Measurements from ENCODE around the gene UFM1. TPM values are rescaled to one million over a fixed set of nuclear protein-coding genes. Genes with fewer than 3 reads are reported as not detected.
"Not testable (repeated sequence)": the region's sequence is repeated elsewhere in the genome, so short reads cannot be mapped to it uniquely, and the experiment has no call there.

Gene UFM1
- total RNA-seq (2014; rRNA removed; shearing (Covaris generic)), result 106 and 110 TPM in 2 replicates
- polyA plus RNA-seq (2015; cell fraction: cytosol; rRNA removed), result 57.1 and 70.0 TPM in 2 replicates
- polyA plus RNA-seq (2015; cell fraction: nucleus; rRNA removed), result 162 and 187 TPM in 2 replicates

GRCh38 chr13:38349390-38350113 is at the start of gene UFM1:
Gene UFM1 (plus strand): TSS chr13:38349851. CDS start chr13:38349920, 69 bp downstream.
- in situ Hi-C loops (cut with HindIII; ENCODE audit: low pct_unique_long_range_greater_than_20kb, low sequenced_read_pairs), result no loop called here
- peak; percentile 92 for DNase-seq (ENCODE audit: low read depth, low spot score)

GRCh38 chr13:38301236-38301635 is 48.4 kb upstream of the UFM1 start:
- DNase-seq (ENCODE audit: low read depth, low spot score), result no peak
- in situ Hi-C loops (cut with HindIII; ENCODE audit: low pct_unique_long_range_greater_than_20kb, low sequenced_read_pairs), result no loop called here

GRCh38 chr13:38303816-38304320 is 45.8 kb upstream of the UFM1 start:
- in situ Hi-C loops (cut with HindIII; ENCODE audit: low pct_unique_long_range_greater_than_20kb, low sequenced_read_pairs), result no loop called here
- DNase-seq (ENCODE audit: low read depth, low spot score), result no peak

DNA sequence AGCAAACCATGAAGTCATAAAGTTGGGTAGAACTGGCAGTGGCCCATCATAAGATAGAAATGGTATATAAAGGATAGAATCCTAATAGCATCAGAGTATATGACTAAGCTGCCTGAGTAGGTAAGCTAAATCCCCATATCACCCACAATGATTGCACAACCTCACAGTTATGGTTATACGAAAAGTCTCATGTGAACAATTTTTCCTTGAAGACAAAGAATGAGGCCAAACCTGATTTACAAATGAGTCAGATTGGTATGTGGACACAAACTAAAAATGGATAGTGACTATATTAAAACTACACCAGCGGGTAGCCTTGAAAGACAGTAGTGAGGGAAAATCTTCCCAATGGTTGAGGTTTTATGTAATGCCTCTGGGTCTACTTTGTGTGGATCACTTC is 40.9 kb upstream of the UFM1 start:
- in situ Hi-C loops (cut with HindIII; ENCODE audit: low pct_unique_long_range_greater_than_20kb, low sequenced_read_pairs), result no loop called here
- no peak for DNase-seq (ENCODE audit: low read depth, low spot score)

- no peak for DNase-seq (ENCODE audit: low read depth, low spot score)
- in situ Hi-C loops (cut with HindIII; ENCODE audit: low pct_unique_long_range_greater_than_20kb, low sequenced_read_pairs), result no loop called here
Measured at GRCh38 chr13:38309397-38309796, 40.3 kb upstream of the UFM1 start.

DNA sequence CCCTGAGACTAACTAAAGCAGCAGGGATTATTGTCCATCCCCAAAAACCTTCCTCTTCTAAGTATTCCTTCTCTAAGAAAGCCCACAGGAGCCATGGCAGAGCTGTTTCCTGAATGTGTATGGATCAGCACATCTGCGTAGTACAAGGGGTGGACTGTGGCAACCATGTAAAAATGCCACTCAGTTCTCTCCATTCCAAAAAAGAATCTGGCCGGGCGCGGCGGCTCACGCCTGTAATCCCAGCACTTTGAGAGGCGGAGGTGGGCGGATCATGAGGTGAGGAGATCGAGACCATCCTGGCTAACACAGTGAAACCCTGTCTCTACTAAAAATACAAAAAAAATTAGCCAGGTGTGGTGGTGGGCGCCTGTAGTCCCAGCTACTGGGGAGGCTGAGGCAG is 38.5 kb upstream of the UFM1 start:
- DNase-seq (ENCODE audit: low read depth, low spot score); in situ Hi-C loops (cut with HindIII; ENCODE audit: low pct_unique_long_range_greater_than_20kb, low sequenced_read_pairs): not testable (repeated sequence)

DNA sequence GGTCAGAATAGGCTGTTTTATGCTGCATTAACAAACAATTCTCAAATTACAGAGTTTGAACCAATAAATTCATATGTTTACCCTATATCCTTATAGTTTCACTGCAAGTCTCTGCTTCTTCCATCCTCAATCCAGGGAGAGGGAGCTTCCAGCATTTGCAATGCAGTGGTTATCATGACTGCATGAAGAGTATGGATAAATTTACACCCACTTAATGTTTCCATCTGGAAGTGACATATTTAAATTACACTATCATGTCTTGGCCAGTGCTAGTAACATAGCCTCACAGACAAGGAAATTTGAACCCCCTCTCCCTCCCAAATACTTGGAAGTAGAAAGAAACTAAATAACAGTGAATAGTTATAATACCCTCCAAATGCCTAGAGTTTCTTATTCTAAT is 33.5 kb upstream of the UFM1 start:
- DNase-seq (ENCODE audit: low read depth, low spot score), result no peak
- in situ Hi-C loops (cut with HindIII; ENCODE audit: low pct_unique_long_range_greater_than_20kb, low sequenced_read_pairs), result no loop called here

DNA sequence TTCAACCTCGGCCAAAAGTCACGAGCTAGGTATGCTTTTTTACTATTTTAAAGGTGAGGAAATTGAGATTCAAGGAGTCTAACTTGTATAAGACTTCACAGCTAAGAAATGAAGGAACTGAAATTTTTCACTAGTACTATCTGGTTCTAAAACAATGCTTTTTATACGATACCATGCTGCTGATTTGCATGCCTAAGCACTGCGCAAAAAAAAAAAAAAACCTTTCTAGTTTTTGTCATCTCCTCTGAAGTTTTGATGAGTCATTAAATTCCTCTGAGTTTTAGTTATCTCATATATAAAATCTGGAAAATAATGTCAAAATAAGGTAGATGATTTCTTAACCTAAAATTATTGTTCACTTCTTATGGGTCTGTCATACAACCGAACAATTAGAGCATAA is 28.0 kb upstream of the UFM1 start:
- in situ Hi-C loops (cut with HindIII; ENCODE audit: low pct_unique_long_range_greater_than_20kb, low sequenced_read_pairs), result no loop called here
- DNase-seq (ENCODE audit: low read depth, low spot score), result no peak

DNA sequence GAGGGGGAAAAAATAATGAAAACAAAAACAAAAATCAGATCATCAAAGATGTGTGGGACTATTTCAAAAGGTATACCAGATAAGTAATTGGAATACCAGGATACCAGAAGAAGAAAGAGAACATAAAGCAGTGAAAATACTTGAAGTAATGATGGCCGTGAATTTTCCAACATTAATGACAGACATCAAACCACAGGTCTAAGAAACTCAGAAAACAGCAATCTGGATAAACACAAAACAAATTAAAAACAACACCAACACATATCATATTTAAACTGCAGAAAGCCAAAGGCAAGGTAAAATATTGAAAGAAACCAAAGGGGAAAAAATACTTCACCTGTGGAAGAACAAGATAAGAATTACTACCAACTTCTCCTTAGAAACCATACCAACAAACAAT is 24.2 kb upstream of the UFM1 start:
- in situ Hi-C loops (cut with HindIII; ENCODE audit: low pct_unique_long_range_greater_than_20kb, low sequenced_read_pairs), result no loop called here
- DNase-seq (ENCODE audit: low read depth, low spot score), result no peak

DNA sequence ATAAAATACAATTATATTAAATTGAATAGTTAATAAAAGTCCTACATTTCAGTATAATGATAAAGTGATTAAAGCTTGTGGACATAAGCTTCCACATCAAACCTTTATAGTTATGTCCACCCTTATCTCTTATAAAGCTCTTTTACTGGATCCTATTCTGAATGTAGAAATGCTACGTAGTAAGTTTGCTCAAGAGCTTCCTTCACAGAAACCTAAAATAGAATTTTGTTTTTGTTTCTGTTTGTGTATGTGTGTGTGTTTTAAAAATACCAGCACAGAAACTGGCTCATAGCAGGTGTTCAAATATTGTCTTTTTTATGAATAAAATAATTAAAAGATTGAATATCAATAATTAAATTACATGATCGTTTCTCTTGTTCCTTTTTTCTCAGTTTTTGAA is 21.0 kb upstream of the UFM1 start:
- no peak for DNase-seq (ENCODE audit: low read depth, low spot score)
- in situ Hi-C loops (cut with HindIII; ENCODE audit: low pct_unique_long_range_greater_than_20kb, low sequenced_read_pairs), result no loop called here

DNA sequence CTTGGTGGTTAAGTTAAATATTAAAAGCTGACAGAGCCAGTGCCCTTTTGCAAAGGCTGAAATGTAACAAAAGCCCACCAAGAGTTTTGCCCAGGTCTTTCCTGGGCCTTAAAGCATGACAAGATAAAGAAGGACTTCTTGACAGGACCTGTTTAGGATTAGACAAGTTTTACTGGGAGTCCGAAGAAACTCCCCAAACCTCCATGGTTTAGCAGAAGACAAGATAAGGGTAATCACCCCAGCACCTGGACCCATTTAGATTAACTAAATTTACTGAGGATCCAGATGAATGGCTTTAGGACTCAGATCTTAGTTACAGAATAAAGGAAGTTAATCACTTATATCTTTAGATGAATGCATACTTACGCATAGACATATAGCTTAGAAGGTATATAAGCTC is 14.8 kb upstream of the UFM1 start:
- in situ Hi-C loops (cut with HindIII; ENCODE audit: low pct_unique_long_range_greater_than_20kb, low sequenced_read_pairs), result no loop called here

DNA sequence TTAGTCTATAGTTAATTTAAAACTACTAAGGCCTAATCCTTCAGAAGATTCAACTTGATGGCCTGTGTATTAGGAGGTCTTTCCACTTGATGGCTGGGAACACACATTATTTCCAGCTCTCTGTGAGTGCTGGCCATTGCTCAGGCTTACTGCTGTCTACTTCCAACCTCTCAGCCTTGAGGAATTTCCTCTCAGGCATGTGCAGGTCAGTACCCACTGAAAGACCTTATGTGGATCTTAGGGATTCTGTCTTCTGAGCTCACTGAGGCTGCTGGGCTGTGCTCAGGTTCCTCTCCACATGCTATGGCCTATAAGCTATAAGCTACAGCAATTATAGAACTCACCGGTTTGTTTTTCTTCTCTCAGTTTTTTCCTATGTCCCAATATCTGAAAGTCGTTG is 11.6 kb upstream of the UFM1 start:
- no peak for DNase-seq (ENCODE audit: low read depth, low spot score)
- in situ Hi-C loops (cut with HindIII; ENCODE audit: low pct_unique_long_range_greater_than_20kb, low sequenced_read_pairs), result no loop called here

More for the DNA sequence above, 14.8 kb upstream of the UFM1 start:
- DNase-seq (ENCODE audit: low read depth, low spot score), result no peak

- no peak for DNase-seq (ENCODE audit: low read depth, low spot score)
- in situ Hi-C loops (cut with HindIII; ENCODE audit: low pct_unique_long_range_greater_than_20kb, low sequenced_read_pairs), result no loop called here
Measured at GRCh38 chr13:38340624-38341023, 9.0 kb upstream of the UFM1 start.

DNA sequence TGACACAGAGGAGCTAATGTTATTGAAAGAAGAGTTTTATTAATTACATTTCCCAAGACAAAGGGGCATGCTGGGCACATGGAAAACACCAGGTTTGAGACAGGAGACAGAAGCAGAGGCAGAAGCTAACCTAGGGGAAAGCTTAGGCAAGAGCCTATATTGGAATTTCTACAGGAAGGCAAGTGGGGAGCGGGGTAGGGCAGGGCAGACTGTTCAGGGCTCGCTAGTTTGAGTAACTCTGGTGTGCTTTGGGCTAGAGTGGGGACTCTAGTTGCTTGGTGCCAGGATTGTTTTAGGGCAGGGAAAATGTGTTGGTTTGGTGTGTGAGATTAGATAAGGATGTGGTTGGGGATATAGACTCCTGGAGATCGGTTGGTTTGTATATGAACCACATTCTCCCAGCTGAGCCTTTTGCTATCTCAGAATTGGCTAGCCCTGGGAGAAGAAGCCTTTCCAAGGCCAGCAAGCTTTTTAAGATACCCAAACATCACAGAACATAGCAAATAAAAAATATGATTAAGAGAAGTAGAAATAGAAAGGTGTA is 8.4 kb upstream of the UFM1 start:
- DNase-seq (ENCODE audit: low read depth, low spot score), result no peak
- in situ Hi-C loops (cut with HindIII; ENCODE audit: low pct_unique_long_range_greater_than_20kb, low sequenced_read_pairs), result no loop called here

DNA sequence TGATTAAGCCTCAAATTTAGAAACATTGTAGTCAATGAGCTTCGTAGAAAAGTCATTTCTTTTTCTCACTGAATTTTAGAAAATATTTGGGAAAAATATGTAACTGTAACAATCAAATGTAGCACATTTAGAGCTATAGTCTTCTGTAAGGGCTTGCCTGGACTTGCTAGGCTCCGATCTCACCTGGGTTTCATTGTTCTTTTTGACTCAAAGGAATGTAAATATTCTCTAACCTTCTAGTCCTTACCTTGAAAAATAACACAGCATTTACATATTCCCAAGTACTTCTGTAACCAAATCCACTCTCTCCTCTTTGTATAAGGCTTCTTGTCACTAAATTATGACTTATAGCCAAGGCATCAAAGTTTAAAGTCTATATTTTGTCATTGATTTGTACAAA is 2.9 kb upstream of the UFM1 start:
- in situ Hi-C loops (cut with HindIII; ENCODE audit: low pct_unique_long_range_greater_than_20kb, low sequenced_read_pairs), result no loop called here
- DNase-seq (ENCODE audit: low read depth, low spot score), result no peak

- peak; percentile 6 for DNase-seq (ENCODE audit: low read depth, low spot score)
- in situ Hi-C loops (cut with HindIII; ENCODE audit: low pct_unique_long_range_greater_than_20kb, low sequenced_read_pairs), result no loop called here
Measured at GRCh38 chr13:38348861-38349389, 726 bp upstream of the UFM1 start.

DNA sequence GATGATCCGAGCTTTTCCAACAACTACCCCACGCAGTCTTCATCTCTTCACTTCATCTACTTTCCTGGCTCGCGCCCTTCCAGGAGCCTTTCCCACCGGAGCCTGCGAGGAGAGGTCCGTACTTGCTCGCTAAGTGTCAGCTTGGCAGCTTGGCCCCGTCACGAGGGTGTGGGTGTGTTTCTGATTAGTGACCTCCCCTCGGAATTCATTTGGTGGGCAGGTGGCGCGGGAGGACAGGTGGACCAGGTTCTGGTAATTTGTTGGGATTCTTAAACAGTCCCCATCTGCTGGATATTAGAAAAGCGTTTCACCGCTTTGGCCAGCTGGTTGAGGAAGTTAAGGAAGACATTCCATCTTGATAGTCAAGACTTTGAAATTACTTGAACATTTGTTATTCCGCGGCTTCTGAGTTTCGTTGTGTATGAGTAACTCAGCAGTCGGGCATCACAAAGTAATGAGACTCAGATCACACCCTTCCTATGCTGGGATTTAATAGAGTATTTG is 515 bp downstream of the UFM1 start:
- in situ Hi-C loops (cut with HindIII; ENCODE audit: low pct_unique_long_range_greater_than_20kb, low sequenced_read_pairs), result no loop called here
- DNase-seq (ENCODE audit: low read depth, low spot score), result peak; percentile 57

- in situ Hi-C loops (cut with HindIII; ENCODE audit: low pct_unique_long_range_greater_than_20kb, low sequenced_read_pairs), result no loop called here
- DNase-seq (ENCODE audit: low read depth, low spot score), result no peak
Measured at GRCh38 chr13:38355595-38356119, 6.0 kb downstream of the UFM1 start.
